H1 (cell line): ENCODE results near the gene SPTBN4. TPM values are rescaled to one million over a fixed set of nuclear protein-coding genes. Genes with fewer than 3 reads are reported as not detected.

Experiments used
- CTCF ChIA-PET: fragments of 300-600 bp; sonication (Branson Sonifier 250); formaldehyde crosslinking; loops from one replicate; lab custom pipeline; 2021; ENCODE audit not compliant: partially characterized antibody; lab: Charles Lee
- POLR2A ChIA-PET: fragments of 300-600 bp; sonication (Branson Sonifier 250); formaldehyde crosslinking; loops from one replicate; lab custom pipeline; 2021; ENCODE audit warnings: inconsistent platforms; ENCODE audit not compliant: partially characterized antibody; lab: Charles Lee
- DNase-seq, 2 experiments: peaks; one replicate each; pipeline versions ENCODE4 v3.0.0 to v3.0.0-alpha.2; 2010 to 2022; ENCODE audit warnings: low spot score in 2 of 2, low read depth in 1 of 2, mixed read lengths in 1 of 2
- FAIRE-seq: peaks from 2 replicates; lab custom pipeline; 2011; peaks lifted over from hg19 to GRCh38; lab: Jason Lieb, UNC
- H2AFZ ChIP-seq: 2 replicates; pipeline ENCODE4 v1.8.1; 2012; ENCODE audit warnings: low read length, inconsistent platforms
- H2AK5ac ChIP-seq: 2 replicates; pipeline ENCODE4 v1.6.1; 2013; ENCODE audit warnings: low read depth, low read length
- H2BK120ac ChIP-seq: replicated peaks from 2 replicates; pipeline ENCODE3; 2013; ENCODE audit warnings: low read depth, low read length, inconsistent platforms
- H2BK12ac ChIP-seq: 2 replicates; pipeline ENCODE4 v1.6.1; 2013; ENCODE audit warnings: low read depth, low read length
- H2BK15ac ChIP-seq: 2 replicates; pipeline ENCODE4 v1.6.1; 2013; ENCODE audit warnings: low read length
- H2BK20ac ChIP-seq: 2 replicates; pipeline ENCODE4 v1.6.1; 2013; ENCODE audit warnings: low read length
- H2BK5ac ChIP-seq: 2 replicates; pipeline ENCODE4 v1.6.1; 2013; ENCODE audit warnings: low read depth, low read length
- H3K14ac ChIP-seq: 2 replicates; pipeline ENCODE4 v1.6.1; 2013; ENCODE audit warnings: inconsistent platforms; ENCODE audit not compliant: insufficient read length
- H3K18ac ChIP-seq: 2 replicates; pipeline ENCODE4 v1.6.1; 2013; ENCODE audit warnings: low read length; ENCODE audit errors: extremely low read depth
- H3K23ac ChIP-seq: 2 replicates; pipeline ENCODE4 v1.6.1; 2013; ENCODE audit warnings: inconsistent platforms; ENCODE audit not compliant: insufficient read length
- H3K23me2 ChIP-seq: 2 replicates; pipeline ENCODE4 v1.6.1; 2013; ENCODE audit warnings: low read depth, low read length
- H3K27ac ChIP-seq: 2 replicates; pipeline ENCODE4 v1.6.1; 2011; ENCODE audit warnings: low read depth, low read length, inconsistent platforms
- H3K27me3 ChIP-seq, 4 experiments: replicated peaks in 1 of 4; 1 replicate in 1 of 4; 2 replicates in 3 of 4; pipeline versions ENCODE4 v1.6.1 to v1.8.1; 2011 to 2013; ENCODE audit warnings: low read length in 3 of 4, mild to moderate bottlenecking in 3 of 4, inconsistent platforms in 2 of 4, mixed read lengths in 2 of 4, moderate library complexity in 1 of 4; ENCODE audit not compliant: control insufficient read depth in 3 of 4, insufficient read depth in 3 of 4; ENCODE audit errors: extremely low read depth in 1 of 4
- H3K36me3 ChIP-seq, 4 experiments: 2 replicates each; pipeline versions ENCODE4 v1.6.1 to v1.8.1; 2011 to 2013; ENCODE audit warnings: mild to moderate bottlenecking in 4 of 4, low read length in 3 of 4, moderate library complexity in 2 of 4, control low read depth in 1 of 4, inconsistent platforms in 1 of 4; ENCODE audit not compliant: insufficient read depth in 4 of 4, control insufficient read depth in 2 of 4
- H3K4ac ChIP-seq: replicated peaks from 2 replicates; pipeline ENCODE3; 2013; ENCODE audit warnings: low read length, low read depth, mixed read lengths, inconsistent platforms; ENCODE audit not compliant: insufficient read length
- H3K4me1 ChIP-seq, 4 experiments: replicated peaks in 1 of 4; 1 replicate in 1 of 4; 2 replicates in 3 of 4; pipeline versions ENCODE4 v1.6.1 to v1.8.1; 2011 to 2013; ENCODE audit warnings: low read length in 3 of 4, inconsistent platforms in 2 of 4, mixed read lengths in 1 of 4; ENCODE audit not compliant: insufficient read depth in 4 of 4, control insufficient read depth in 3 of 4
- H3K4me2 ChIP-seq, 2 experiments: 2 replicates each; pipeline versions ENCODE4 v1.6.1 to v1.8.1; 2011 to 2013; ENCODE audit warnings: low read depth in 2 of 2, low read length in 2 of 2, control low read depth in 1 of 2, inconsistent platforms in 1 of 2, mild to moderate bottlenecking in 1 of 2; ENCODE audit not compliant: insufficient read depth in 1 of 2
- H3K4me3 ChIP-seq, 4 experiments: fragments of 200-600, 300-600 bp in 1 of 4; sonication (generic), shearing (Covaris generic), sonication (Bioruptor Twin) in 1 of 4; 2 replicates each; pipeline versions ENCODE4 v1.5.1 to v1.8.1; 2011 to 2016; ENCODE audit warnings: low read length in 4 of 4, low read depth in 3 of 4, control low read depth in 2 of 4, inconsistent platforms in 2 of 4, mild to moderate bottlenecking in 2 of 4, mixed read lengths in 1 of 4, moderate library complexity in 1 of 4; ENCODE audit not compliant: insufficient read depth in 2 of 4; ENCODE audit errors: extremely low read depth in 1 of 4
- H3K56ac ChIP-seq: replicated peaks from 2 replicates; pipeline ENCODE3; 2013; ENCODE audit warnings: low read depth, mild to moderate bottlenecking, mixed read lengths, low read length, inconsistent platforms; ENCODE audit not compliant: insufficient read length
- H3K79me1 ChIP-seq: 2 replicates; pipeline ENCODE4 v1.6.1; 2013; ENCODE audit warnings: low read depth, low read length, control low read depth
- H3K79me2 ChIP-seq, 2 experiments: 2 replicates each; pipeline versions ENCODE4 v1.6.1 to v1.8.1; 2012 to 2013; ENCODE audit warnings: low read length in 2 of 2, mild to moderate bottlenecking in 2 of 2, inconsistent platforms in 1 of 2; ENCODE audit not compliant: insufficient read depth in 2 of 2, control insufficient read depth in 1 of 2
- H3K9ac ChIP-seq, 4 experiments: replicated peaks in 1 of 4; 1 replicate in 1 of 4; 2 replicates in 3 of 4; pipeline versions ENCODE4 v1.6.1 to v1.8.1; 2011 to 2013; ENCODE audit warnings: low read depth in 3 of 4, low read length in 3 of 4, control low read depth in 2 of 4, mild to moderate bottlenecking in 2 of 4, moderate library complexity in 2 of 4, inconsistent platforms in 1 of 4; ENCODE audit errors: extremely low read depth in 1 of 4
- H3K9me3 ChIP-seq, 2 experiments: 2 replicates each; pipeline versions ENCODE4 v1.6.1 to v1.8.1; 2012 to 2013; ENCODE audit warnings: mild to moderate bottlenecking in 2 of 2, moderate library complexity in 2 of 2, control low read depth in 1 of 2, inconsistent platforms in 1 of 2, low read depth in 1 of 2, low read length in 1 of 2, mixed read lengths in 1 of 2; ENCODE audit not compliant: insufficient read depth in 2 of 2
- H4K20me1 ChIP-seq, 2 experiments: replicated peaks in 1 of 2; 2 replicates each; pipeline versions ENCODE3 to v1.8.1; 2011 to 2013; ENCODE audit warnings: inconsistent platforms in 2 of 2, low read length in 2 of 2, mild to moderate bottlenecking in 1 of 2; ENCODE audit not compliant: insufficient read depth in 2 of 2, control insufficient read depth in 1 of 2
- H4K5ac ChIP-seq: 2 replicates; pipeline ENCODE4 v1.6.1; 2013; ENCODE audit warnings: low read length, low read depth, mixed read lengths, inconsistent platforms; ENCODE audit not compliant: insufficient read length
- H4K8ac ChIP-seq: 2 replicates; pipeline ENCODE4 v1.8.0; 2013; ENCODE audit warnings: mild to moderate bottlenecking, moderate library complexity, low read length, inconsistent platforms; ENCODE audit not compliant: insufficient read depth; ENCODE audit errors: extremely low read depth
- H4K91ac ChIP-seq: replicated peaks from 2 replicates; pipeline ENCODE3; 2013; ENCODE audit warnings: low read length, mixed read lengths, inconsistent platforms; ENCODE audit not compliant: insufficient read length
- BRCA1 ChIP-seq: IDR thresholded peaks from 2 replicates; pipeline ENCODE4 v1.6.1; 2012; ENCODE audit warnings: low read depth, low read length, improper control_type of control experiment
- EGR1 ChIP-seq: IDR thresholded peaks from 2 replicates; pipeline ENCODE4 v1.6.1; 2011; ENCODE audit warnings: low read depth, low read length, borderline replicate concordance
- JUN ChIP-seq: IDR thresholded peaks from 2 replicates; pipeline ENCODE4 v1.6.1; 2011; ENCODE audit warnings: low read depth, mild to moderate bottlenecking, improper control_type of control experiment, low read length
- KDM4A ChIP-seq: IDR thresholded peaks from one replicate; pipeline ENCODE4 v1.7.1; 2012; ENCODE audit warnings: low read depth, mild to moderate bottlenecking, moderate library complexity, low read length, inconsistent platforms; ENCODE audit not compliant: severe bottlenecking
- MAFK ChIP-seq: IDR thresholded peaks from 2 replicates; pipeline ENCODE4 v1.6.1; 2012; ENCODE audit warnings: low read depth, mild to moderate bottlenecking, improper control_type of control experiment, low read length
- RAD21 ChIP-seq, 2 experiments: IDR thresholded peaks in 1 of 2; conservative IDR thresholded peaks in 1 of 2; 2 replicates each; pipeline ENCODE4 v1.6.1; 2011; ENCODE audit warnings: low read depth in 2 of 2, low read length in 2 of 2, improper control_type of control experiment in 1 of 2, inconsistent platforms in 1 of 2, mild to moderate bottlenecking in 1 of 2, moderate library complexity in 1 of 2
- RBBP5 ChIP-seq: IDR thresholded peaks from 2 replicates; pipeline ENCODE4 v1.7.1; 2012; ENCODE audit warnings: low read depth, mild to moderate bottlenecking, inconsistent platforms, low read length, moderate library complexity, borderline replicate concordance
- SIRT6 ChIP-seq: IDR thresholded peaks from one replicate; pipeline ENCODE4 v1.7.1; 2012; ENCODE audit warnings: low read length, inconsistent platforms
- SP4 ChIP-seq: IDR thresholded peaks from 2 replicates; pipeline ENCODE4 v1.6.1; 2012; ENCODE audit warnings: low read length, inconsistent platforms
- SRF ChIP-seq: IDR thresholded peaks from 2 replicates; pipeline ENCODE4 v1.6.1; 2011; ENCODE audit warnings: mild to moderate bottlenecking, low read depth, low read length, moderate library complexity
- TAF1 ChIP-seq: IDR thresholded peaks from 2 replicates; pipeline ENCODE4 v1.6.1; 2011; ENCODE audit warnings: mild to moderate bottlenecking, low read depth, low read length
- YY1 ChIP-seq: IDR thresholded peaks from 2 replicates; pipeline ENCODE4 v1.6.1; 2011; ENCODE audit warnings: low read depth, mild to moderate bottlenecking, low read length
- WGBS, 2 experiments: shearing (Covaris generic) in 1 of 2; methylation state at CpG; one replicate each; pipeline versions ENCODE4 v1.1.6 to v1.1.7; 2013 to 2015; ENCODE audit warnings: low lambda C conversion rate in 2 of 2, mixed read lengths in 2 of 2, inconsistent platforms in 1 of 2, low coverage in 1 of 2, missing lambda C conversion rate in 1 of 2; ENCODE audit not compliant: insufficient replicate concordance in 2 of 2, insufficient coverage in 1 of 2, insufficient read length in 1 of 2; ENCODE audit errors: extremely low coverage in 1 of 2, missing lambda C conversion rate in 1 of 2; 5-methylcytosine and 5-hydroxymethylcytosine counted together
- polyA plus RNA-seq, 7 experiments: library from polyadenylated mRNA; depleted of rRNA in 3 of 7; stranded (reverse) in 5 of 7; unstranded in 2 of 7; fragments of >200 nt in 5 of 7; fragments of 200-250 nt in 2 of 7; gene quantifications; 1 replicate in 5 of 7; 2 replicates in 1 of 7; 4 replicates in 1 of 7; pipeline versions ENCODE4 v1.2.1 to v1.2.3, GENCODE V29; 2011 to 2013; ENCODE audit warnings: missing spikeins in 2 of 7, mixed read lengths in 2 of 7
- total RNA-seq: library from RNA; stranded (reverse); fragmentation: NEBNext Ultra II Directional; extraction: Animal tissue kit (Norgen Biotek cat#: 25700); gene quantifications from 2 replicates; pipeline ENCODE4 v1.2.1, GENCODE V29; 2021

Gene SPTBN4
- total and polyA plus RNA-seq, 2 of the 8 experiments (the other 6 are each of a cell fraction or from before 2014, with no cell fraction given): 1.9 to 3.0 TPM

- Histone ChIP-seq H3K27ac (no peak overlapping the region), H3K27me3 (peaks cover 38 to 72% (median 60%) of the 10 kb centered on the region in 4 experiments), H4K8ac (no peak overlapping the region), H3K23ac (no peak overlapping the region), H3K14ac (no peak overlapping the region), H3K4me1 (peaks cover 0 to 8% (median 3%) of the 10 kb centered on the region in 4 experiments; a peak in 3 of 7 replicates), H3K23me2 (peaks cover 9% of the 10 kb centered on the region), H3K4ac (no peak overlapping the region), H3K79me1 (no peaks in the 10 kb centered on the region), H3K36me3 (peaks cover 0 to 4% (median 0%) of the 10 kb centered on the region in 4 experiments; a peak in 1 of 8 replicates), H2BK15ac (no peak overlapping the region), H2AK5ac (no peak overlapping the region), H2AFZ (no peak overlapping the region), H4K20me1 (peaks cover 0 to 5% of the 10 kb centered on the region in 2 experiments), H3K9me3 (peaks cover 5 to 8% of the 10 kb centered on the region in 2 experiments; a peak in 3 of 4 replicates), H4K5ac (no peak overlapping the region), H3K79me2 (no peaks in the 10 kb centered on the region), H3K56ac (no peak overlapping the region), H3K4me3 (no peak overlapping the region), H4K91ac (no peak overlapping the region), H3K9ac (no peak overlapping the region), H3K4me2 (no peak overlapping the region), H2BK12ac (no peak overlapping the region), H2BK120ac (no peak overlapping the region), H3K18ac (no peak overlapping the region), H2BK5ac (no peak overlapping the region), H2BK20ac (no peak overlapping the region)
- ChIA-PET CTCF (interaction anchor here (0.6 to 1.5 kb wide), 7 partner anchors 9 to 746 kb away, joined by 3 to 6 read pairs (median 3); no protein-coding TSS in a partner anchor), POLR2A (no interaction called here)
- FAIRE-seq (no peak), DNase-seq (no peak)
- TF ChIP-seq JUN: no peak
- no peak for TF ChIP-seq EGR1
- no peak for TF ChIP-seq TAF1
- TF ChIP-seq MAFK: no peak
- no peak for TF ChIP-seq SIRT6
- no peak for TF ChIP-seq YY1
- TF ChIP-seq RAD21 (IDR thresholded peaks at IDR 0.05 in 1 of 2, conservative IDR thresholded peaks at IDR 0.05 in 1 of 2; ENCODE audit: low read depth in 2 of 2, low read length in 2 of 2): no peak
- no peak for TF ChIP-seq RBBP5
- TF ChIP-seq SRF: no peak
- TF ChIP-seq BRCA1: no peak
- TF ChIP-seq SP4: no peak
- no peak for TF ChIP-seq KDM4A
- 84% methylated on average over 9 of the region's 9 CpGs; no CpG with 5 or more reads in 1 of the 2 experiments for WGBS, 2 experiments
Measured at GRCh38 chr19:40517248-40517647, 50.4 kb downstream of the SPTBN4 start.
